Smooth muscle cell (in vitro differentiated cells): ENCODE results near the gene ZC3H7B. TPM values are rescaled to one million over a fixed set of nuclear protein-coding genes. Genes with fewer than 3 reads are reported as not detected.

Source experiments
- DNase-seq: peaks from one replicate; lab custom pipeline; 2025; ENCODE audit not compliant: unreplicated experiment; lab: John Stamatoyannopoulos, UW
- H2AFZ ChIP-seq: fragments of 200-600 bp; sonication (generic); 2 replicates; pipeline ENCODE4 v1.6.0; 2016; ENCODE audit warnings: antibody characterized with exemption, low read depth, mild to moderate bottlenecking
- H3F3A ChIP-seq: fragments of 200-600 bp; sonication (generic); 2 replicates; pipeline ENCODE4 v1.6.0; 2017; ENCODE audit warnings: antibody characterized with exemption, low read depth
- H3K27ac ChIP-seq: fragments of 200-600 bp; sonication (generic); 2 replicates; pipeline ENCODE4 v1.5.1; 2016; ENCODE audit warnings: low read depth, mild to moderate bottlenecking
- H3K27me3 ChIP-seq: fragments of 200-600 bp; sonication (generic); 2 replicates; pipeline ENCODE4 v1.6.1; 2016; ENCODE audit warnings: low read depth, mild to moderate bottlenecking
- H3K36me3 ChIP-seq: fragments of 200-600 bp; sonication (generic); 2 replicates; pipeline ENCODE4 v1.5.1; 2016; ENCODE audit warnings: low read depth
- H3K4me1 ChIP-seq: fragments of 200-600 bp; sonication (generic); 2 replicates; pipeline ENCODE4 v1.5.1; 2016; ENCODE audit warnings: low read depth
- H3K4me2 ChIP-seq: fragments of 200-600 bp; sonication (generic); 2 replicates; pipeline ENCODE4 v1.6.0; 2016; ENCODE audit warnings: mild to moderate bottlenecking
- H3K4me3 ChIP-seq: fragments of 200-600 bp; sonication (generic); 2 replicates; pipeline ENCODE4 v1.5.1; 2016; ENCODE audit warnings: mild to moderate bottlenecking
- H3K79me2 ChIP-seq: fragments of 200-600 bp; sonication (generic); 2 replicates; pipeline ENCODE4 v1.6.0; 2016; ENCODE audit warnings: low read depth, mild to moderate bottlenecking
- H3K9ac ChIP-seq: fragments of 200-600 bp; sonication (generic); 2 replicates; pipeline ENCODE4 v1.6.0; 2016; ENCODE audit warnings: low read depth
- H3K9me3 ChIP-seq: fragments of 200-600 bp; sonication (generic); replicated peaks from 2 replicates; pipeline ENCODE4 v1.5.1; 2016; ENCODE audit warnings: low read depth
- H4K20me1 ChIP-seq: fragments of 200-600 bp; sonication (generic); 2 replicates; pipeline ENCODE4 v1.6.0; 2016; ENCODE audit warnings: low read depth
- CTCF ChIP-seq: fragments of 200-600 bp; sonication (generic); IDR thresholded peaks from 2 replicates; pipeline ENCODE4 v1.5.1; 2017; ENCODE audit warnings: borderline replicate concordance, mild to moderate bottlenecking, antibody characterized with exemption; ENCODE audit not compliant: insufficient read depth, poor library complexity, severe bottlenecking
- WGBS: methylation state at CpG from one replicate; pipeline ENCODE4 v1.1.7; 2016; ENCODE audit warnings: low lambda C conversion rate; 5-methylcytosine and 5-hydroxymethylcytosine counted together
- polyA plus RNA-seq: library from polyadenylated mRNA; unstranded; fragments of >200 nt; fragmentation: Nextera tagmentation; extraction: Ambion mirVana; gene quantifications from 2 replicates; pipeline ENCODE4 v1.2.1, GENCODE V29; 2016
- total RNA-seq: library from RNA; depleted of rRNA; stranded (reverse); fragments of >200 nt; gene quantifications from 2 replicates; pipeline ENCODE4 v1.2.3, GENCODE V29; 2014

The ZC3H7B gene
- total and polyA plus RNA-seq, 2 experiments from 2014 or later: 3.7 to 20.6 TPM

DNA sequence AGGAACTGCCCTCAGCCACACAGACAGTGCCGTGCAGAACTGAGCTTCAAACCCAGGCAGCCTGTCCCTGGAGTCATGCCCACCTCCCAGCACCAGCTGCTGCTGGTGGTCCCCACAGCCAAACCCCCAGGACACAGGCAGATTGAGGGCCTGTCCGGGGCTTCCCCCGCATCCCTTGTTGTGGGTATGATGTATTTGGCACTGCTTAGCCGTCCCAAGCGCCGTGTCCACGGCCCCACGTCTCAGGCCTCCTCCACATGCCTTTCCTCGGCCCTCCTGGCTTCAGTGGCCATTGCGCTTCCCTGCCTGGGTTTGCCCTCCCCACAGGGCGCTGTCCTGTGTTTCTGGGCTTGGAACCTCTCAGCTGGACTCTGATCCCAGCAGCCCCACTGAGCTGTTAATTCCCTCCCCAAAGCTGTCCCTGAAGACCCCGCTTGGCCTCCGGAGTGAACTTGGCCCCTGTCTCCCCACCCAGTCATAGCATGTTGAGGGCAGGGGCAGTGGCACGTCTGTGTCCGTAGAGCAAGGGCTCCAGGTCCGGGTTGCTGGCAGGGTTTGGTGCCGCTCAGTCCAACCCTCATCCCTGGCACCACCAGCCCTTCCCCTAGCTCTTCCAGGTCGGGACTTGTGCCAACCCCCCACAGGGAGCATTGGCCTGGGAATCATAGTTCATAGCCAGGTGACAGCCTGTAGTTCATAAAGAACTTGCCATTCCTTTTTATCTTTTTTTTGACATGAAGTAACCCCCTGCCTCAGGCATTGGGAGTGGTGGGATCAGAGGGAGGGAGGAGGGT lies 45.9 kb downstream of the ZC3H7B start:
- WGBS: 97% methylated on average over 18 of the region's 18 CpGs
- no peak overlapping the region for H3K4me3 ChIP-seq
- DNase-seq: no peak
- no peaks in the 10 kb centered on the region for H3K4me1 ChIP-seq
- H3K79me2 ChIP-seq: no peaks in the 10 kb centered on the region
- no peak for TF ChIP-seq CTCF
- H3K36me3 ChIP-seq: no peaks in the 10 kb centered on the region
- H3K9ac ChIP-seq: no peak overlapping the region
- no peak overlapping the region for H2AFZ ChIP-seq
- H3F3A ChIP-seq: no peaks in the 10 kb centered on the region
- H3K27me3 ChIP-seq: no peaks in the 10 kb centered on the region
- no peaks in the 10 kb centered on the region for H3K9me3 ChIP-seq
- H3K4me2 ChIP-seq: no peak overlapping the region
- no peaks in the 10 kb centered on the region for H4K20me1 ChIP-seq
- no peak overlapping the region for H3K27ac ChIP-seq

DNA sequence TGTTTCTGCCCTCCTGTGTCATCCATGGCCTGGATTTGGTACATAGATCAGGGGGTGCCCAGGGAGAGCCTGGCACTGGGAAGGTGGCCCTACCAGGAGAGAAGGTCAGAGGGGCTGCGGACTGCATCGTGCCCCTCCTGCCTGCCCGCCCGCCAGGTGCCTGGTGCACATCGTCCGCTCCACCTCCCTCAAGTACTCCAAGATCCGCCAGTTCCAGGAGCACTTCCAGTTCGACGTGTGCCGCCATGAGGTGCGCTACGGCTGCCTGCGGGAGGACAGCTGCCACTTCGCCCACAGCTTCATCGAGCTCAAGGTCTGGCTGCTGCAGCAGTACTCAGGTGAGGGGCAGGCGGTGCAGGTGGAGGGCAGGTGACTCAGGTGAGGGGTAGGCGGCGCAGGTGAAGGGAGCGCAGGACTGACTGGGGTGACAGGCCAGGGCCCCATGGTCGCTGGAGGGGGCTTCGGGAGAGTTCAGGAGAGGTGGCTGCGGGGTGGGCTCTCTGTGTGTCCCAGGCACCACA lies 47.7 kb downstream of the ZC3H7B start:
- no peak overlapping the region for H3K9ac ChIP-seq
- no peak overlapping the region for H3K27ac ChIP-seq
- H3K4me3 ChIP-seq: no peak overlapping the region
- DNase-seq: no peak
- no peak overlapping the region for H2AFZ ChIP-seq
- no peaks in the 10 kb centered on the region for H3K9me3 ChIP-seq
- no peaks in the 10 kb centered on the region for H3K79me2 ChIP-seq
- TF ChIP-seq CTCF: no peak
- no peaks in the 10 kb centered on the region for H3K4me1 ChIP-seq
- H3K36me3 ChIP-seq: no peaks in the 10 kb centered on the region
- H4K20me1 ChIP-seq: no peaks in the 10 kb centered on the region
- H3K27me3 ChIP-seq: no peaks in the 10 kb centered on the region
- no peak overlapping the region for H3K4me2 ChIP-seq
- 98% methylated on average over 17 of the region's 22 CpGs for WGBS
- no peaks in the 10 kb centered on the region for H3F3A ChIP-seq

DNA sequence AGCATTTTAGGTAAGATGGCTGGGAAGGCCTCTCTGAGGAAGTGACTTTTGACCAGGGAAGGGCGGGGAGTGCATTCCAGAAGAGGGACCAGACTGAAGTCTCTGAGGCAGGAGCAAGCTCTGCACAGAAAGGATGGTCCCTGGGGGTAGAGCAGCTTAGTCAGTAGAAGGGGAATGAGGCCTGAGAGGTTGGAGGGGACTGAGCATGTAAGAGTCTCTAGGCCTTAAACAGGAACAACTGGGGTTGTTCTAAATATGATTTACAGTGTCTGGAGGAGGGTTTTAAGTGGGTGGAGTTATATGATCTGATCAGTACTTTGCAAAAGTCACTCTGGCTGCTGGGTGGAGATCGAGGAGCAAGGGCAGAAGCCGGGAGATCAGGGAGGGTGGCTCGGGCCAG lies 48.8 kb downstream of the ZC3H7B start:
- Histone ChIP-seq H3K9ac (no peak overlapping the region), H3K4me1 (no peaks in the 10 kb centered on the region), H3K27me3 (no peaks in the 10 kb centered on the region), H4K20me1 (no peaks in the 10 kb centered on the region), H3F3A (no peaks in the 10 kb centered on the region), H3K79me2 (no peaks in the 10 kb centered on the region), H3K4me3 (no peak overlapping the region), H3K9me3 (no peaks in the 10 kb centered on the region), H3K36me3 (no peaks in the 10 kb centered on the region), H2AFZ (no peak overlapping the region), H3K4me2 (no peak overlapping the region), H3K27ac (no peak overlapping the region)
- no peak for TF ChIP-seq CTCF
- WGBS: 94% methylated on average over 4 of the region's 4 CpGs
- DNase-seq: no peak

DNA sequence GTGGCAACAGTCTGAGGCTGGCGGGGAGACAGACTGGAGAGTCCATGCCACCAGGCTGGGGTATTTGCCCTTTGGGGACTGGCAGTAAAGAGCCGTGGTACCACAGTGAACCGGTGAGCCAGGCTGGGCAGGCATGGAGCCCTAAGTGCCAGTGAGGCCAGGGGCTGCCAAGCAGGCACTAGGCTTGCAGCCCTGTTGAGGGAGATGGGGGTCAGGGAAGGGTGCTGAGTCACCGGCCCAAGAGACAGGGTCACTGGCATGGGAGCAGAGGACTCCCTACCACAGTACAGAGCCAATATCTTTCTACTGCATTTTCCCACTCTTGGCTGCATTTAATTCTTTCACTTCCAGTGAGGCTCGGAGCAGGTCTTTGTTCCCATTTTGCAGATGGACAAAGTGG lies 49.7 kb downstream of the ZC3H7B start:
- no peak overlapping the region for H3K4me2 ChIP-seq
- H3K27ac ChIP-seq: no peak overlapping the region
- no peaks in the 10 kb centered on the region for H3K36me3 ChIP-seq

More for the DNA sequence above, 49.7 kb downstream of the ZC3H7B start:
- no peak for DNase-seq
- Histone ChIP-seq H3K4me1 (no peaks in the 10 kb centered on the region), H2AFZ (no peak overlapping the region), H3K27me3 (no peaks in the 10 kb centered on the region), H3F3A (no peaks in the 10 kb centered on the region), H3K79me2 (no peaks in the 10 kb centered on the region), H3K4me3 (no peak overlapping the region), H3K9me3 (no peaks in the 10 kb centered on the region), H3K9ac (no peak overlapping the region), H4K20me1 (no peaks in the 10 kb centered on the region)
- WGBS: 100% methylated on average over 5 of the region's 5 CpGs
- no peak for TF ChIP-seq CTCF
